Measurements from ENCODE around the gene MNAT1.
A peak's percentile ranks its signal among the peaks of the same experiment; 100 is the strongest.
"Not testable (repeated sequence)": the region's sequence is repeated elsewhere in the genome, so short reads cannot be mapped to it uniquely, and the experiment has no call there.

MNAT1 gene

GRCh38 chr14:60863249-60863648, 128.7 kb downstream of the MNAT1 start:
- no peak overlapping the region for H3K27ac ChIP-seq
- no peak for DNase-seq (ENCODE audit: low read depth, low spot score)

- DNase-seq (ENCODE audit: low read depth, low spot score), result no peak
These were observed 131.0 kb downstream of the MNAT1 start for GRCh38 chr14:60865378-60866127.

GRCh38 chr14:60867503-60868172, 133.1 kb downstream of the MNAT1 start:
- H3K27ac ChIP-seq, result no peak overlapping the region
- DNase-seq (ENCODE audit: low read depth, low spot score), result no peak

More at GRCh38 chr14:60865378-60866127, 131.0 kb downstream of the MNAT1 start:
- H3K27ac ChIP-seq, result no peak overlapping the region

DNA sequence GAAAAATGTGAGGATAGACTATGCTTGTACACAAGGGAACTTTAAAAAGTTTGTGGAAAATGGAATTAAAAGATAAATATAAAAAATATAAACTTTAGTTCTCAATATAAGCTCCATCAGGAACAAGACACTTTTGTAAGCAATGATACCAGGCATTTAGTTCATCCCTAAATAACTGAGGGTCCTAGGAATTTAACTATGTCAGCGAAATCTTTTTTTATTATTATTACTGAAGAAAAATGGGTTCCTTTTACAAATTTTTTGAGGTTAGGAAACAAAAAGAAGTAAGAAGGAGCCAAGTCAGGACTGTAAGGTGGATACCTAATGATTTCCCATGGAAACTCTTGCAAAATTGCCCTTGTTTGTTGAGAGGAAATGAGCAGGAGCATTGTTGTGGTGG, 143.6 kb downstream of the MNAT1 start:
- H3K27ac ChIP-seq, result no peak overlapping the region
- DNase-seq (ENCODE audit: low read depth, low spot score), result no peak

DNA sequence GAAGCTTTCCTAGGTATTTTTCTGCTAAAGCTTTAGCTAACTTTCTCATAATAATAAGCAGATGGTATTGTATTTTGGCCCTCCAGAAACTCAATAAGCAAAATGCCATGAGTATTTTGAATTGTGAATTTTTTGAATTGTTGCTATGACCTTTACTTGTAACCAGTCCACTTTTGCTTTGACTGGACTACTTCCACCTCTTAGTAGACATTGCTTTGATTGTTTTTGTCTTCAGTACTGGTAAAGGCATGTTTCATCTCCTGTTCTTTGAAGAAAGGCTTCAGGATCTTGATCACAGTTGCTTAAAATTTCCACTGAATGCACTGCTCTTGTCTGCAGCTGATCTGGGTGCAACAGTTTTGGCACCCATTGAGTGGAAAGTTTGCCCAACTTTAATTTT, 144.0 kb downstream of the MNAT1 start:
- H3K27ac ChIP-seq, result no peak overlapping the region
- DNase-seq (ENCODE audit: low read depth, low spot score), result no peak

- DNase-seq (ENCODE audit: low read depth, low spot score), result no peak
- H3K27ac ChIP-seq, result no peak overlapping the region
These were observed 147.7 kb downstream of the MNAT1 start for GRCh38 chr14:60882219-60882618.

DNA sequence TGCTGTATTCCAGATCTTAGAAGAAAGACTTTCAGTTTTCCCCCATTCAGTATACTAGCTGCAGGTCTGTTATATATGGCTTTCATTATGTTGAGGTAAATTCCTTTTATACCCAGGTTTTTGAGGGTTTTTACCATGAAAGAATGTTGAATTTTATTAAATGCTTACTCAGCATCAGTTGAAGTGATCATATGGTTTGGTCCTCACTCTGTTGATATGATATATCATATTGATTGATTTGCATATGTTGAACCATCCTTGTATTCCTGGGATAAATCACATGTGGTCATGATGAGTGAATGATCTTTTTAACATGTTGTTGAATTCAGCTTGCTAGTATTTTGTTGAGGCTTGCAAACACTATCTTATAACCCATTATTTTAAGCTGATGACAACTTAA, 149.6 kb downstream of the MNAT1 start:
- no peak for DNase-seq (ENCODE audit: low read depth, low spot score)
- H3K27ac ChIP-seq, result no peak overlapping the region

DNA sequence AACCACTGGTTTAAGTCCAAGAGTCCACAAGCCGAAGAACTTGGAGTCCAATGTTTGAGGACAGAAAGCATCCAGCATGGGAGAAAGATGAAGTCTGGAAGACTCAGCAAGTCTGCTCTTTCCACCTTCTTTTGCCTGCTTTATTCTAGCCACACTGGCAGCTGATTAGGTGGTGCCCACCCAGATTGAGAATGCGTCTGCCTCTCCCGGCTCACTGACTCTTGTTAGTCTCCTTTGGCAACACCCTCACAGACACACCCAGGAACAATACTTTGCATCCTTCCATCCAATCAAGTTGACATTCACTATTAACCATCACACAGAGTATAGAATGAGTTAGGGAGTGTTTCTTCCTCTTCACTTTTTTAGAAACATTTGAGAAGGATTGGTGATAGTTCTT, 156.1 kb downstream of the MNAT1 start:
- H3K27ac ChIP-seq, result not testable (repeated sequence)

DNA sequence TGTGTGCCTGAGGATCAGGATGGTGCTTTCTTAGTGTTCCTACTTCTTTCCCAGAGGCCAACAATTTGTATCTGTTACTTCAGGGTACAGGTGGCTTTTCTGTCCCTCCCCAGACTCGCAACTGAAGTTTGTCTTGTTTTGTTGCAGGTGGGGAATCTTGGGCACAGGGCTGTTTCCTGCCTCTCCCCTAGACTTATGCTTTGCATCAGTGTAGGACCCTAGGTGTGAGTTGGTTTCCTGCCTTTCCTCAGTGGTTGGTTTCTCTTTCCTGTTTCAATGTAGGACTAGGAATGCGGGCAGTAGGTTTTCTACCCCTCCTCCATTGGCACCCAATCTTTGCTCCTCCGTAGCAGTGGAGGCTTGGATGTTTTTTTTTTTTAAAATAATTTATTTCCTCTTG, 159.3 kb downstream of the MNAT1 start:
- H3K27ac ChIP-seq, result no peak overlapping the region
- no peak for DNase-seq (ENCODE audit: low read depth, low spot score)

More for the DNA sequence above, 156.1 kb downstream of the MNAT1 start:
- not testable (repeated sequence) for DNase-seq (ENCODE audit: low read depth, low spot score)

DNA sequence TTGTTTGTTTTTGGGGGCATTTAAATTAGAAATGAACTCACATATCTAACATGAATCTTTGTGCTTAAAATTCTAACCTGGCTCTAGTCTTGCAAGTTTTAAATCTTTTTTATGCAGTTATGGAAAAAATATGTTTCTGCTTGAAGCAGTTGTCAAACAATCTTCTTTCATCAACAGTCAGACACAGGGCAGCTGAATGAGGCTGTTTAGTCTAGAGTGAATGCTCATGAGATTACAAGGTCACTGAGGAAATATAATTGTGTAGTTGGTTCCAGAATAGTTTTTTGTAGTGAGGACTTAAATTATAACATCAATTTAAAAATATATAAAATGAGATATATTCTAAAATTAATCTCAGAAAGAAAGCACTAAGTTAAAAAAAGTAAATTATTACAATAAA, 169.8 kb downstream of the MNAT1 start:
- H3K27ac ChIP-seq, result no peak overlapping the region
- no peak for DNase-seq (ENCODE audit: low read depth, low spot score)

DNA sequence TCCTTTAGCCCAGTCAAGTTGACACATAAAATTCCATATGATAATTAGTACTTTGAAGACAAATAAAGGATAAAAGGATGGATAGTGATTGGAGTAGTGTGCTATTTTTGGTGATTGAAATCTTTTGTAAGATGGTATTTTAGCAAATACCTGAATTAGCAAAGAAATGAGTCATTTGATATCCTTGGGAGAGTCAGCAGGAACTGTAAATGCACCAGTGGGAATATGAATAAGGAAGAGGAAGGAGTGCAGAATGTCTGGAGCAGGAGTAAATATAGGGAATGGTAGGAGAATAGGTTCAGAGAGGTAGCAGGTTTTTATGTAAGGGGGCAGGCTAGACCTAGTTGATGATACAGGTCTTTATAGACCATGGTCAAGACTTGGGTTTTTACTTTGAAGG, 171.4 kb downstream of the MNAT1 start:
- no peak for DNase-seq (ENCODE audit: low read depth, low spot score)
- H3K27ac ChIP-seq, result no peak overlapping the region

- no peak for DNase-seq (ENCODE audit: low read depth, low spot score)
- H3K27ac ChIP-seq, result no peak overlapping the region
These were observed 181.2 kb downstream of the MNAT1 start for GRCh38 chr14:60915781-60916180.

DNA sequence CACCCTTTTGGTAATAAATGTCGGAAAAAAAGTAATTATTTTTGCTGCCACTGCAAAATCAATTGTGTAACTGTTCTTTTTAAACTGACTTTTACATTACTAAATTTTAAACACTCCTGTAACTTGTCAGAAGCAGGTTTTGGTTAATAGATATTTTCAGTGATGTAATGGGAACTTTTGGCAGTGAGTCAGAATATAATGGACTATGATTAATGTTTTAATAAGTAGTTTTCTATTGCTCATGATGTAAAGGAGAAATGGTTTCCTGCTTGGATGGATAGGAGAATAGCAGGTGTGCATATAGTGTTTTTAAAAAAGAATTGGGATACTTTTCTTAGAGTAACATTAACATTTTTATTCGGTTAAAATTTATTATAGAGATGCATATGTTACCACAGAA, 187.5 kb downstream of the MNAT1 start:
- no peak overlapping the region for H3K27ac ChIP-seq
- peak; percentile 45 for DNase-seq (ENCODE audit: low read depth, low spot score)

GRCh38 chr14:60925286-60925685, 190.7 kb downstream of the MNAT1 start:
- no peak for DNase-seq (ENCODE audit: low read depth, low spot score)
- H3K27ac ChIP-seq, result no peak overlapping the region

DNA sequence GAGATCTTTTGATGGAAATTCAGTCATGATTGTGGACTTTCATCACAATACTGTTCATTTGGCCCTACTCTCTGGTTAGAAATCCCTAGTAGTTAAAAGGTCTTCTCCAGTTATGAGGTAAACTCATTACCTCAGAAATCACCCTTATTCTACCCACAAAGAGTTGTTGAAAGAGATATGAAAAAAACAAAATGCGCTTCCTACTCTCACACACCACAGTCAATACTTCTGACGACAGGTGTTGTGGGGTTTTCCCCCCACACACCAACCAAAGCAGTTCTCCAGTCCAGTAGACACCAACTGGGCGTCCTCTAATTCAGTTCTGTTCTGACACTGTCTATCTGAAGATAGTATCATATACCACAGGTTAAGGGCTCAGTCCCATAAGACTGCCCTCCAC, 191.4 kb downstream of the MNAT1 start:
- H3K27ac ChIP-seq, result no peak overlapping the region

GRCh38 chr14:60931218-60931617, 196.7 kb downstream of the MNAT1 start:
- H3K27ac ChIP-seq, result no peak overlapping the region
- no peak for DNase-seq (ENCODE audit: low read depth, low spot score)

More for the DNA sequence above, 191.4 kb downstream of the MNAT1 start:
- no peak for DNase-seq (ENCODE audit: low read depth, low spot score)

DNA sequence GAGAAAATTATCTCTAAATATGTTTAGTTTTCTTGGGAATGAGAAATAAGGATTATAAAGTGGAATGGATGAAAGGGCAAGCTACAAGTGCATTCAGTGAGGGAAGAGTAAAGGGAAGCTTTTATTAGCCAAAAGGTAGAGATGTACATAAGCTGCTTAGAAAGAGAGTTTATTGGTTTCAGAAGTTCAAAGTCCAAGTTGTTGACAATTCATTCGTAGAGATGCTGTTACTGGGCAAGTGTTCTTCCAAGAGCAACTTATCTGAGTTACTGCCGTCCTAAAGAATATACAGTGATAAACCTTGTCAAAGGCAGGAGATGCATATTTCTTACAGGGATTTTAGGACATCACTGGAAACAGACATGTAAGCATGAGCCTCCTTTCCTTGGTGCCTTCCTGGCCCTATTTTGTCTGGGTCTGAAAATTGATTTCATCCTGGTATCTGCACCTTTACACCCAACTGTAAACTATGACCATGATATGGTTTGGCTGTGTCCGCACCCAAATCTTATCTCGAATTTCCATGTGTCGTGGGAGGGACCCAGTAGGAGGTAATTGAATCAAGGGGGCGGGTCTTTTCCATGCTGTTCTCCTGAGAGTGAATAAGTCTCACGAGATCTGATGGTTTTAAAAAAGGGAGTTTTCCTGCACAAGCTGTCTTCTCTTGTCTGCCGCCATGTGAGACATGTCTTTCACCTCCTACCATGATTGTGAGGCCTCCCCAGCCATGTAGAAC, 199.5 kb downstream of the MNAT1 start:
- no peak for DNase-seq (ENCODE audit: low read depth, low spot score)

GRCh38 chr14:60935319-60935718, 200.8 kb downstream of the MNAT1 start:
- H3K27ac ChIP-seq, result no peak overlapping the region
- no peak for DNase-seq (ENCODE audit: low read depth, low spot score)

More for the DNA sequence above, 199.5 kb downstream of the MNAT1 start:
- no peak overlapping the region for H3K27ac ChIP-seq

DNA sequence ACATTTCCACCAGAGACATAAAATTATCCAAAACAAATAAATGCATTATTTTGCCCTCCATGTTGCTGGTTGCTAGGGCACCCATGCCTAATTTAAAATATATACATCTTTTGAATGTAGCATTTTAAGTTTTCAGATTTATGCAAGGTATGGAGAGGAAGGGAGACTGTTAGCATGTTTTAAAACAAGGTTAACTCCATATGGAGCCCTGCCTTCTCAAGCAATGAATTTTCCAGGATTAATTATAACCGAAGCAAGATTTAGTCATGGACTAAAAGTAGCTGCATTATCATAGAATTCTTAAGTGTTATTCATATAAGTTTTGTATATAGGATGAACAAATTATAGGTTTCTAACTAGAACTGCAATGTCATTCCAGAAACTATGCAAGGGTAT, 209.1 kb downstream of the MNAT1 start:
- H3K27ac ChIP-seq, result no peak overlapping the region
- DNase-seq (ENCODE audit: low read depth, low spot score), result no peak

- H3K27ac ChIP-seq, result no peak overlapping the region
- no peak for DNase-seq (ENCODE audit: low read depth, low spot score)
These were observed 209.6 kb downstream of the MNAT1 start for GRCh38 chr14:60944204-60944603.

GRCh38 chr14:60945984-60946383, 211.4 kb downstream of the MNAT1 start:
- no peak for DNase-seq (ENCODE audit: low read depth, low spot score)
- H3K27ac ChIP-seq, result no peak overlapping the region

All from epithelial cell of prostate (primary cell).